HepG2 (cell line): ENCODE measurements around the gene SPESP1.

ENCODE experiments used
- HDAC6 ChIP-seq: fragments of 200-600 bp; sonication (generic); IDR thresholded peaks from 2 replicates; pipeline ENCODE4 v1.7.0; 2017; ENCODE audit warnings: mild to moderate bottlenecking, antibody characterized with exemption, low read length, low read depth
- NKX3-1 ChIP-seq: sonication (generic); formaldehyde crosslinking; IDR thresholded peaks from 2 replicates; pipeline ENCODE4 v1.5.0; 2020; ENCODE audit warnings: missing genetic modification reagents
- SAP130 ChIP-seq: IDR thresholded peaks from 2 replicates; pipeline ENCODE4 v1.6.1; 2016; ENCODE audit warnings: low read depth
- ZNF124 ChIP-seq: sonication (generic); formaldehyde crosslinking; IDR thresholded peaks from 2 replicates; pipeline ENCODE4 v1.4.0; 2020; ENCODE audit warnings: missing genetic modification reagents
- TF ChIP-seq, protein P1 (sequence below): sonication (generic); formaldehyde crosslinking; IDR thresholded peaks from 2 replicates; pipeline ENCODE4 v1.5.0; 2020; ENCODE audit warnings: mild to moderate bottlenecking, missing genetic modification reagents, moderate library complexity
- TF ChIP-seq, protein P2 (sequence below), 2 experiments: IDR thresholded peaks; 2 replicates each; pipeline ENCODE4 v1.6.1; 2011 to 2012; ENCODE audit warnings: low read length in 2 of 2, borderline replicate concordance in 1 of 2, low read depth in 1 of 2, mild to moderate bottlenecking in 1 of 2, moderate library complexity in 1 of 2
- TF ChIP-seq, protein P3 (sequence below): sonication (generic); formaldehyde crosslinking; IDR thresholded peaks from 2 replicates; pipeline ENCODE4 v1.4.0; 2020; ENCODE audit warnings: mild to moderate bottlenecking, missing genetic modification reagents

DNA sequence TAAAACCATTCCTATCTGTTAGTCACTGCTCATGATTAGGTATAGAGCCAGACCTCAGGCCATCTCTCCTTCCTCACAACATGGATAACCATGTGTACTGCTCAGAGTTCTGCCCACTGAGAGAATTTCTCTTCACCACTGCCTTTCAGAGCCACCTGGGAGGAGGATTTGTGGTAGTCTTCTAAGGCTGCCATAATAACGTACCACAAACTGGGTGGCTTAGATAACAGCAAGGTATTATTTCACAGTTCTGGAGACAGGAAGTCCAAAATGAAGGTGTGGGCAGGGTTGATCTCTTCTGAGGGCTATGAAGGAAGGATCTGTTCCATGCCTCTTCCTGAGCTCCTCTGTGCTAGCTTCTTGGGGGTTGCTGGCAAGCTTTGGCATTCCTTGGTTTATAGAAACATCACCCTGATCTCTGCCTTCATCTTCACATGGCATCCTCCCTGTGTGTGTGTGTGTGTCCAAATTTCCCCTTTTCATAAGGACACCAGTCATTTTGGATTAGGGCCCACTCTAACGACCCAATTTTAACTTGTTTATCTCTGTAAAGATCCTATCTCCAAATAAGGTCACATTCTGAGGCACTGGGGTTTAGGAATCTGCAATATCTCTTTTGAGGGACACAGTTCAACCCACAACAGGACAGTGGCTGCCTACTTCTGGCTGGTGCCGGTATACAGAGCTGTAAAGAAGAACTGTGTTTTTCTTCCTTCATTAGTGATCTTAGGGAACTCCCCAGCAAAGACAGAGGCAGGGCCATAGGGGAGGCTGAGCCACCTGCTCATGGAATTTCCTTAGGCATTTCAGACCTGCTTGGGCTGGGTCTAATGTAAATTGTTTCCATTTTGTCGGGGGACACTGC is 42.1 kb downstream of the SPESP1 start:
- TF ChIP-seq, protein P1, sequence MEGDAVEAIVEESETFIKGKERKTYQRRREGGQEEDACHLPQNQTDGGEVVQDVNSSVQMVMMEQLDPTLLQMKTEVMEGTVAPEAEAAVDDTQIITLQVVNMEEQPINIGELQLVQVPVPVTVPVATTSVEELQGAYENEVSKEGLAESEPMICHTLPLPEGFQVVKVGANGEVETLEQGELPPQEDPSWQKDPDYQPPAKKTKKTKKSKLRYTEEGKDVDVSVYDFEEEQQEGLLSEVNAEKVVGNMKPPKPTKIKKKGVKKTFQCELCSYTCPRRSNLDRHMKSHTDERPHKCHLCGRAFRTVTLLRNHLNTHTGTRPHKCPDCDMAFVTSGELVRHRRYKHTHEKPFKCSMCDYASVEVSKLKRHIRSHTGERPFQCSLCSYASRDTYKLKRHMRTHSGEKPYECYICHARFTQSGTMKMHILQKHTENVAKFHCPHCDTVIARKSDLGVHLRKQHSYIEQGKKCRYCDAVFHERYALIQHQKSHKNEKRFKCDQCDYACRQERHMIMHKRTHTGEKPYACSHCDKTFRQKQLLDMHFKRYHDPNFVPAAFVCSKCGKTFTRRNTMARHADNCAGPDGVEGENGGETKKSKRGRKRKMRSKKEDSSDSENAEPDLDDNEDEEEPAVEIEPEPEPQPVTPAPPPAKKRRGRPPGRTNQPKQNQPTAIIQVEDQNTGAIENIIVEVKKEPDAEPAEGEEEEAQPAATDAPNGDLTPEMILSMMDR (CRISPR knock-in tag), result no peak
- TF ChIP-seq, protein P2, sequence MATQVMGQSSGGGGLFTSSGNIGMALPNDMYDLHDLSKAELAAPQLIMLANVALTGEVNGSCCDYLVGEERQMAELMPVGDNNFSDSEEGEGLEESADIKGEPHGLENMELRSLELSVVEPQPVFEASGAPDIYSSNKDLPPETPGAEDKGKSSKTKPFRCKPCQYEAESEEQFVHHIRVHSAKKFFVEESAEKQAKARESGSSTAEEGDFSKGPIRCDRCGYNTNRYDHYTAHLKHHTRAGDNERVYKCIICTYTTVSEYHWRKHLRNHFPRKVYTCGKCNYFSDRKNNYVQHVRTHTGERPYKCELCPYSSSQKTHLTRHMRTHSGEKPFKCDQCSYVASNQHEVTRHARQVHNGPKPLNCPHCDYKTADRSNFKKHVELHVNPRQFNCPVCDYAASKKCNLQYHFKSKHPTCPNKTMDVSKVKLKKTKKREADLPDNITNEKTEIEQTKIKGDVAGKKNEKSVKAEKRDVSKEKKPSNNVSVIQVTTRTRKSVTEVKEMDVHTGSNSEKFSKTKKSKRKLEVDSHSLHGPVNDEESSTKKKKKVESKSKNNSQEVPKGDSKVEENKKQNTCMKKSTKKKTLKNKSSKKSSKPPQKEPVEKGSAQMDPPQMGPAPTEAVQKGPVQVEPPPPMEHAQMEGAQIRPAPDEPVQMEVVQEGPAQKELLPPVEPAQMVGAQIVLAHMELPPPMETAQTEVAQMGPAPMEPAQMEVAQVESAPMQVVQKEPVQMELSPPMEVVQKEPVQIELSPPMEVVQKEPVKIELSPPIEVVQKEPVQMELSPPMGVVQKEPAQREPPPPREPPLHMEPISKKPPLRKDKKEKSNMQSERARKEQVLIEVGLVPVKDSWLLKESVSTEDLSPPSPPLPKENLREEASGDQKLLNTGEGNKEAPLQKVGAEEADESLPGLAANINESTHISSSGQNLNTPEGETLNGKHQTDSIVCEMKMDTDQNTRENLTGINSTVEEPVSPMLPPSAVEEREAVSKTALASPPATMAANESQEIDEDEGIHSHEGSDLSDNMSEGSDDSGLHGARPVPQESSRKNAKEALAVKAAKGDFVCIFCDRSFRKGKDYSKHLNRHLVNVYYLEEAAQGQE (IDR thresholded peaks at IDR 0.05; ENCODE audit: borderline replicate concordance in 1 of 2, low read depth in 1 of 2, low read length in 2 of 2), result no peak
- no peak for TF ChIP-seq HDAC6
- TF ChIP-seq NKX3-1 (CRISPR knock-in tag), result no peak
- TF ChIP-seq ZNF124 (CRISPR knock-in tag), result no peak
- TF ChIP-seq SAP130, result no peak
- TF ChIP-seq, protein P3, sequence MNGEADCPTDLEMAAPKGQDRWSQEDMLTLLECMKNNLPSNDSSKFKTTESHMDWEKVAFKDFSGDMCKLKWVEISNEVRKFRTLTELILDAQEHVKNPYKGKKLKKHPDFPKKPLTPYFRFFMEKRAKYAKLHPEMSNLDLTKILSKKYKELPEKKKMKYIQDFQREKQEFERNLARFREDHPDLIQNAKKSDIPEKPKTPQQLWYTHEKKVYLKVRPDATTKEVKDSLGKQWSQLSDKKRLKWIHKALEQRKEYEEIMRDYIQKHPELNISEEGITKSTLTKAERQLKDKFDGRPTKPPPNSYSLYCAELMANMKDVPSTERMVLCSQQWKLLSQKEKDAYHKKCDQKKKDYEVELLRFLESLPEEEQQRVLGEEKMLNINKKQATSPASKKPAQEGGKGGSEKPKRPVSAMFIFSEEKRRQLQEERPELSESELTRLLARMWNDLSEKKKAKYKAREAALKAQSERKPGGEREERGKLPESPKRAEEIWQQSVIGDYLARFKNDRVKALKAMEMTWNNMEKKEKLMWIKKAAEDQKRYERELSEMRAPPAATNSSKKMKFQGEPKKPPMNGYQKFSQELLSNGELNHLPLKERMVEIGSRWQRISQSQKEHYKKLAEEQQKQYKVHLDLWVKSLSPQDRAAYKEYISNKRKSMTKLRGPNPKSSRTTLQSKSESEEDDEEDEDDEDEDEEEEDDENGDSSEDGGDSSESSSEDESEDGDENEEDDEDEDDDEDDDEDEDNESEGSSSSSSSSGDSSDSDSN, result no peak
